Progenitor cell of endocrine pancreas (in vitro differentiated cells): Measurements from ENCODE around the gene AGTPBP1. TPM values are rescaled to one million over a fixed set of nuclear protein-coding genes. Genes with fewer than 3 reads are reported as not detected.

Experiments used
- DNase-seq: peaks from one replicate; pipeline ENCODE4 v3.0.0; 2021; ENCODE audit warnings: low spot score; ENCODE audit not compliant: unreplicated experiment
- H3K27ac Mint-ChIP-seq: 2 replicates; pipeline ENCODE4 v1.8.0; 2021; ENCODE audit warnings: mild to moderate bottlenecking, moderate library complexity, mixed read lengths
- H3K27me3 Mint-ChIP-seq: 2 replicates; pipeline ENCODE4 v1.8.0; 2021; ENCODE audit warnings: mixed read lengths
- H3K36me3 Mint-ChIP-seq: 2 replicates; pipeline ENCODE4 v1.8.0; 2022; ENCODE audit warnings: mixed read lengths; ENCODE audit not compliant: insufficient read depth
- H3K4me1 Mint-ChIP-seq: 2 replicates; pipeline ENCODE4 v1.8.0; 2021; ENCODE audit warnings: low read depth, mixed read lengths
- H3K4me3 Mint-ChIP-seq: 2 replicates; pipeline ENCODE4 v1.8.0; 2021; ENCODE audit warnings: low read depth, mild to moderate bottlenecking, moderate library complexity, mixed read lengths
- H3K9me3 Mint-ChIP-seq: 2 replicates; pipeline ENCODE4 v1.8.0; 2021; ENCODE audit warnings: low read depth, mixed read lengths
- total RNA-seq: library from RNA; stranded (reverse); gene quantifications from 2 replicates; pipeline ENCODE4 v1.2.1, GENCODE V29; 2021
- TF ChIP-seq, protein P1 (sequence below): fragments of 200-600 bp; sonication (generic); IDR thresholded peaks from one replicate; pipeline ENCODE4 v1.5.0; 2021; ENCODE audit warnings: antibody characterized with exemption, mild to moderate bottlenecking; ENCODE audit not compliant: unreplicated experiment

AGTPBP1 gene
- total RNA-seq, 1 donor from 2014 or later: 44.3 TPM

DNA sequence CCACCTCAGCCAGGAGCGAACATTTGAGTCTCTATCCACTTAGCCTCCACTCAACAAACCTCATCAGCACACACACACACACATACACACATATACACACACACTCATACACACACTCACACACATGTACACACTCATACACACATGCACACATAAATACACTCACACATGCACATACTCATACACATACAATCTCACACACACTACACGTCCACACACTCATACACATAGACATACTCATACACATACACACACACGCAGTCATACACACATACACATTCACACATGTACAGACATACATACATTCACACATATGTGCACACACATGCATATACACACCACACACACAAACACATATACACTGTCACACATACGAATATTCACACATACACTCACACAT is 208.2 kb downstream of the AGTPBP1 start:
- Mint-ChIP-seq H3K4me3 (no peak overlapping the region), H3K27ac (no peak overlapping the region), H3K36me3 (no peaks in the 10 kb centered on the region), H3K27me3 (peaks cover 8% of the 10 kb centered on the region), H3K9me3 (no peaks in the 10 kb centered on the region), H3K4me1 (no peaks in the 10 kb centered on the region)
- DNase-seq: no peak
- TF ChIP-seq, protein P1, sequence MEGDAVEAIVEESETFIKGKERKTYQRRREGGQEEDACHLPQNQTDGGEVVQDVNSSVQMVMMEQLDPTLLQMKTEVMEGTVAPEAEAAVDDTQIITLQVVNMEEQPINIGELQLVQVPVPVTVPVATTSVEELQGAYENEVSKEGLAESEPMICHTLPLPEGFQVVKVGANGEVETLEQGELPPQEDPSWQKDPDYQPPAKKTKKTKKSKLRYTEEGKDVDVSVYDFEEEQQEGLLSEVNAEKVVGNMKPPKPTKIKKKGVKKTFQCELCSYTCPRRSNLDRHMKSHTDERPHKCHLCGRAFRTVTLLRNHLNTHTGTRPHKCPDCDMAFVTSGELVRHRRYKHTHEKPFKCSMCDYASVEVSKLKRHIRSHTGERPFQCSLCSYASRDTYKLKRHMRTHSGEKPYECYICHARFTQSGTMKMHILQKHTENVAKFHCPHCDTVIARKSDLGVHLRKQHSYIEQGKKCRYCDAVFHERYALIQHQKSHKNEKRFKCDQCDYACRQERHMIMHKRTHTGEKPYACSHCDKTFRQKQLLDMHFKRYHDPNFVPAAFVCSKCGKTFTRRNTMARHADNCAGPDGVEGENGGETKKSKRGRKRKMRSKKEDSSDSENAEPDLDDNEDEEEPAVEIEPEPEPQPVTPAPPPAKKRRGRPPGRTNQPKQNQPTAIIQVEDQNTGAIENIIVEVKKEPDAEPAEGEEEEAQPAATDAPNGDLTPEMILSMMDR: no peak

- peaks cover 13% of the 10 kb centered on the region for H3K27me3 Mint-ChIP-seq
- no peaks in the 10 kb centered on the region for H3K9me3 Mint-ChIP-seq
- no peaks in the 10 kb centered on the region for H3K4me1 Mint-ChIP-seq
Observed at GRCh38 chr9:85530721-85531120, 211.0 kb downstream of the AGTPBP1 start.

DNA sequence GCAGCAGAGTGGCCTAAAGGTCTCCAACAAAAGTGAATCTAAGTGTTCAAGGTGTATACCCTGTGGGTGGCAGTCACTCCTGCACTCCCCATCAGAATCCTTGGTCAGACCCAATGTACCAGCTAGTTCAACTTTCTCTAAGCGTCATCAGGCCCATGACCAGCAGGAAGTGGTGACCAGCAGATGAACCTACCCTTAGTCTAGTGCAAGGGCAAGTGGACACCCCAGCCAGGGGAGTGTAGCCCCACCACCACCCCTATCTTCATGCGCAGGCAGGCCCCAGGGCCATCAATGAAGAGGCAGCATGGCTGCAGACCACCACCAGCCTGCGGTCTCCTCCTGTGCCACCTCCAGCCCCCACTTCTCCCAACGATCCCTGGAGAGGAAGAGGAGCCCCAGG is 213.1 kb downstream of the AGTPBP1 start:
- Mint-ChIP-seq H3K27me3 (peaks cover 33% of the 10 kb centered on the region), H3K4me3 (no peak overlapping the region), H3K4me1 (no peaks in the 10 kb centered on the region), H3K9me3 (no peaks in the 10 kb centered on the region), H3K27ac (no peak overlapping the region), H3K36me3 (no peaks in the 10 kb centered on the region)
- TF ChIP-seq, protein P1: no peak
- no peak for DNase-seq

More at GRCh38 chr9:85530721-85531120, 211.0 kb downstream of the AGTPBP1 start:
- Mint-ChIP-seq H3K4me3 (no peak overlapping the region), H3K36me3 (no peaks in the 10 kb centered on the region), H3K27ac (no peak overlapping the region)
- DNase-seq: no peak
- TF ChIP-seq, protein P1: no peak

DNA sequence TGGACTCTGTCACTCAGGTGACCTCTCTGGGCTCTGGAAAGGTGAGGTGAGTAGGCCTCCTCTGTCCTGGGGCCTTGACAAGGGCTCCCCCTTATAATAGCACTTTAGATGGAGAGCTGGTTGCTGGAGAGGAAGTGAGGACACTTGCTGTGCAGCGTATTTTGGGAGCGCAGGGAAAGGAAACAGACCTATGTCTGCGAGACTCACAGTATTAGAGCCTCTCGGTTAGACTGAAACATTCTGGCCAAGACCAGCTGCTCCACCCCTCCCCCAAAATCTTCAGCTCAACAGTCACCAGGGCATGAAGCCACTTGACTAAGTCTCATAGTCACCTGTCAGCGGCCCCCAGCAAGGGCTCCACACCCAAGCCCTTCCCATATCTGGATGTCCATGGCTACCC is 213.6 kb downstream of the AGTPBP1 start:
- TF ChIP-seq, protein P1: no peak
- Mint-ChIP-seq H3K4me3 (no peak overlapping the region), H3K36me3 (no peaks in the 10 kb centered on the region), H3K27ac (no peak overlapping the region), H3K27me3 (peaks cover 37% of the 10 kb centered on the region), H3K4me1 (no peaks in the 10 kb centered on the region), H3K9me3 (no peaks in the 10 kb centered on the region)
- DNase-seq: no peak

- H3K36me3 Mint-ChIP-seq: no peaks in the 10 kb centered on the region
- H3K9me3 Mint-ChIP-seq: no peaks in the 10 kb centered on the region
- H3K4me3 Mint-ChIP-seq: no peak overlapping the region
- no peak for DNase-seq
- no peak overlapping the region for H3K27ac Mint-ChIP-seq
- no peaks in the 10 kb centered on the region for H3K4me1 Mint-ChIP-seq
- TF ChIP-seq, protein P1: no peak
- H3K27me3 Mint-ChIP-seq: peaks cover 44% of the 10 kb centered on the region
Observed at GRCh38 chr9:85527331-85528020, 214.3 kb downstream of the AGTPBP1 start.
